IMR-90 (cell line): ENCODE data around the gene THAP10. TPM values are rescaled to one million over a fixed set of nuclear protein-coding genes. Genes with fewer than 3 reads are reported as not detected.

ENCODE experiments used
- MAZ ChIP-seq: IDR thresholded peaks from 2 replicates; pipeline ENCODE4 v1.6.1; 2012; ENCODE audit warnings: low read depth, mild to moderate bottlenecking, low read length, improper control_type of control experiment, moderate library complexity, borderline replicate concordance
- polyA plus RNA-seq, 3 experiments: library from polyadenylated mRNA; depleted of rRNA; stranded (reverse); fragments of >200 nt; gene quantifications; 2 replicates each; pipeline ENCODE4 v1.2.3, GENCODE V29; 2012; ENCODE audit warnings: low replicate concordance in 1 of 3
- total RNA-seq: library from RNA; depleted of rRNA; stranded (reverse); fragments of >200 nt; gene quantifications from 2 replicates; pipeline ENCODE4 v1.2.3, GENCODE V29; 2012; rRNA removed
- TF ChIP-seq, protein P1 (sequence below): conservative IDR thresholded peaks from 2 replicates; pipeline ENCODE4 v1.5.1; 2012; ENCODE audit warnings: mild to moderate bottlenecking, low read depth, low read length, improper control_type of control experiment

THAP10 gene
- total and polyA plus RNA-seq, 2 of the 4 experiments (the other 2 are of a cell fraction): 2.3 to 2.8 TPM

DNA sequence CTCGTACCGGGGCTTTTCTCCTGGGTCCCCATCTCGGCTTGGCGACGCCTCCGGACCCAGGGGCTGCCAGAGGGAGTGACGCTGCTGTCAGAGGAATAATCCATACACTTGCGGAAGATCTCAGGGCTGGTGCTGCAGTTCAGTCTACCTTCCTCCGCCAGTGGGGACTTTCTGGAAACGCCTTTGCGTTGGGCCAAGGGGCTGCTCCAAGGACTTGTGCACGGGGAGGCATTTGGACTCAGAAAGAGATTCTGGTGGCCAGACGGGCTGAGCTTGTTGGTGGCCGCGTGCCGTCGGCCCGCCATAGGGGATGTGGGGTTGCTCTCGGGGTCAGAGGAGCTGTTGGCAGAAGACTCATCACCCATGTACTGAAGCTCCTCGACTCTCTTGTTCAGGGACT is 60.1 kb downstream of the THAP10 start (continued):
- TF ChIP-seq, protein P1, sequence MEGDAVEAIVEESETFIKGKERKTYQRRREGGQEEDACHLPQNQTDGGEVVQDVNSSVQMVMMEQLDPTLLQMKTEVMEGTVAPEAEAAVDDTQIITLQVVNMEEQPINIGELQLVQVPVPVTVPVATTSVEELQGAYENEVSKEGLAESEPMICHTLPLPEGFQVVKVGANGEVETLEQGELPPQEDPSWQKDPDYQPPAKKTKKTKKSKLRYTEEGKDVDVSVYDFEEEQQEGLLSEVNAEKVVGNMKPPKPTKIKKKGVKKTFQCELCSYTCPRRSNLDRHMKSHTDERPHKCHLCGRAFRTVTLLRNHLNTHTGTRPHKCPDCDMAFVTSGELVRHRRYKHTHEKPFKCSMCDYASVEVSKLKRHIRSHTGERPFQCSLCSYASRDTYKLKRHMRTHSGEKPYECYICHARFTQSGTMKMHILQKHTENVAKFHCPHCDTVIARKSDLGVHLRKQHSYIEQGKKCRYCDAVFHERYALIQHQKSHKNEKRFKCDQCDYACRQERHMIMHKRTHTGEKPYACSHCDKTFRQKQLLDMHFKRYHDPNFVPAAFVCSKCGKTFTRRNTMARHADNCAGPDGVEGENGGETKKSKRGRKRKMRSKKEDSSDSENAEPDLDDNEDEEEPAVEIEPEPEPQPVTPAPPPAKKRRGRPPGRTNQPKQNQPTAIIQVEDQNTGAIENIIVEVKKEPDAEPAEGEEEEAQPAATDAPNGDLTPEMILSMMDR: no peak
- TF ChIP-seq MAZ: no peak

Other genes with a start within 250 kb of the THAP10 start
- gene UACA, start 128.9 kb downstream of the THAP10 start, total RNA-seq: 505 and 507 TPM in 2 replicates
- gene UACA, start 128.9 kb downstream of the THAP10 start, polyA plus RNA-seq (2012; rRNA removed): 127 and 156 TPM in 2 replicates
- 36.4 and 78.3 TPM in 2 replicates for gene LARP6, start 38.3 kb downstream of the THAP10 start, total RNA-seq
- 135 and 146 TPM in 2 replicates for gene LARP6, start 38.3 kb downstream of the THAP10 start, polyA plus RNA-seq (2012; rRNA removed)
- 16.8 and 19.2 TPM in 2 replicates for gene LRRC49, start 393 bp upstream of the THAP10 start, total RNA-seq
- gene LRRC49, start 393 bp upstream of the THAP10 start, polyA plus RNA-seq (2012; rRNA removed): 7.2 and 8.6 TPM in 2 replicates
- gene THSD4, start 223.0 kb upstream of the THAP10 start, total RNA-seq: 25.5 and 31.1 TPM in 2 replicates
- 30.5 and 31.1 TPM in 2 replicates for gene THSD4, start 223.0 kb upstream of the THAP10 start, polyA plus RNA-seq (2012; rRNA removed)